Measurements from ENCODE around the gene FIP1L1.

The FIP1L1 gene

GRCh38 chr4:53354012-53354722 lies 23.3 kb upstream of the FIP1L1 start:
- ChIA-PET CTCF (interaction anchor here (1.2 kb wide), 1 partner anchor 40 kb away, joined by 3 read pairs; no protein-coding TSS in a partner anchor), POLR2A (no interaction called here)
- TF ChIP-seq, protein P1, sequence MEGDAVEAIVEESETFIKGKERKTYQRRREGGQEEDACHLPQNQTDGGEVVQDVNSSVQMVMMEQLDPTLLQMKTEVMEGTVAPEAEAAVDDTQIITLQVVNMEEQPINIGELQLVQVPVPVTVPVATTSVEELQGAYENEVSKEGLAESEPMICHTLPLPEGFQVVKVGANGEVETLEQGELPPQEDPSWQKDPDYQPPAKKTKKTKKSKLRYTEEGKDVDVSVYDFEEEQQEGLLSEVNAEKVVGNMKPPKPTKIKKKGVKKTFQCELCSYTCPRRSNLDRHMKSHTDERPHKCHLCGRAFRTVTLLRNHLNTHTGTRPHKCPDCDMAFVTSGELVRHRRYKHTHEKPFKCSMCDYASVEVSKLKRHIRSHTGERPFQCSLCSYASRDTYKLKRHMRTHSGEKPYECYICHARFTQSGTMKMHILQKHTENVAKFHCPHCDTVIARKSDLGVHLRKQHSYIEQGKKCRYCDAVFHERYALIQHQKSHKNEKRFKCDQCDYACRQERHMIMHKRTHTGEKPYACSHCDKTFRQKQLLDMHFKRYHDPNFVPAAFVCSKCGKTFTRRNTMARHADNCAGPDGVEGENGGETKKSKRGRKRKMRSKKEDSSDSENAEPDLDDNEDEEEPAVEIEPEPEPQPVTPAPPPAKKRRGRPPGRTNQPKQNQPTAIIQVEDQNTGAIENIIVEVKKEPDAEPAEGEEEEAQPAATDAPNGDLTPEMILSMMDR (IDR thresholded peaks at IDR 0.05; ENCODE audit: insufficient read depth, low read length, missing control alignments) = no peak
- DNase-seq (ENCODE audit: low read depth, low spot score) = no peak
- H3K4me3 ChIP-seq (ENCODE audit: low read depth, low read length) = no peak overlapping the region

- H3K4me3 ChIP-seq (ENCODE audit: low read depth, low read length) = no peak overlapping the region
- ChIA-PET CTCF (interaction anchor here (1.4 kb wide), 1 partner anchor 878 kb away, joined by 3 read pairs; no protein-coding TSS in a partner anchor), POLR2A (no interaction called here)
- DNase-seq (ENCODE audit: low read depth, low spot score) = no peak
- TF ChIP-seq, protein P1 (IDR thresholded peaks at IDR 0.05; ENCODE audit: insufficient read depth, low read length, missing control alignments) = no peak
These were observed 21.4 kb upstream of the FIP1L1 start for GRCh38 chr4:53355930-53356521.

DNA sequence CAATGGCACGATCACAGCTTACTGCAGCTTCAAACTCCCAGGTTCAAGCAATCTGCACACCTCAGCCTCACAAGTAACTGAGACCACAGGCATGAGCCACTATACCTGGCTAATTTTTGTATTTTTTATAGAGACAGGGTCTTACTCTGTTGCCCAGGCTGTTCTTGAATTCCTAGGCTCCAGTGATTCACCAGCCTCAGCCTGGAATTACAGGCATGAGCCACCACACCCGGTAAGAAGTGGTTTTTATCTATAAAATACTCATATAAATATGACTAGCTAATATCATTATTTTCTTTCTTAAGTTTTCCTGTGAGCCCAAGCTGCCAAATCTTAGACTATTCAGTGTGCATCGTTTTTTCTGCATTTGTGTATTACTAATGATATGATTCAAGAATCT lies 16.0 kb upstream of the FIP1L1 start:
- DNase-seq (ENCODE audit: low read depth, low spot score) = no peak
- TF ChIP-seq, protein P1 (IDR thresholded peaks at IDR 0.05; ENCODE audit: insufficient read depth, low read length, missing control alignments) = no peak
- H3K4me3 ChIP-seq (ENCODE audit: low read depth, low read length) = no peak overlapping the region
- ChIA-PET CTCF (no interaction called here), POLR2A (no interaction called here)

GRCh38 chr4:53362093-53362492 lies 15.3 kb upstream of the FIP1L1 start:
- ChIA-PET CTCF (no interaction called here), POLR2A (no interaction called here)
- H3K4me3 ChIP-seq (ENCODE audit: low read depth, low read length) = no peak overlapping the region; the same call in 1 of the 2 replicates
- no peak for DNase-seq (ENCODE audit: low read depth, low spot score)
- TF ChIP-seq, protein P1 (IDR thresholded peaks at IDR 0.05; ENCODE audit: insufficient read depth, low read length, missing control alignments) = no peak

- TF ChIP-seq, protein P1 (IDR thresholded peaks at IDR 0.05; ENCODE audit: insufficient read depth, low read length, missing control alignments) = no peak
- POLR2A ChIA-PET = no interaction called here
- H3K4me3 ChIP-seq (ENCODE audit: low read depth, low read length) = peak overlapping the region; percentile 93
- CTCF ChIA-PET = interaction anchor here (1.3 to 1.4 kb wide), 3 partner anchors 16 to 869 kb away, joined by 3 to 5 read pairs (median 3); no protein-coding TSS in a partner anchor
- no peak for DNase-seq (ENCODE audit: low read depth, low spot score)
These were observed 12.8 kb upstream of the FIP1L1 start for GRCh38 chr4:53364624-53365023.

- peak overlapping the region; percentile 93 for H3K4me3 ChIP-seq (ENCODE audit: low read depth, low read length)
- CTCF ChIA-PET = interaction anchor here (1.3 to 1.4 kb wide), 3 partner anchors 16 to 869 kb away, joined by 3 to 5 read pairs (median 3); no protein-coding TSS in a partner anchor
- TF ChIP-seq, protein P1 (IDR thresholded peaks at IDR 0.05; ENCODE audit: insufficient read depth, low read length, missing control alignments) = no peak
- no peak for DNase-seq (ENCODE audit: low read depth, low spot score)
- POLR2A ChIA-PET = no interaction called here
These were observed 12.3 kb upstream of the FIP1L1 start for GRCh38 chr4:53365121-53365485.

All from AG04449 (cell line).